Measurements from ENCODE around the gene CACNA1B. TPM values are rescaled to one million over a fixed set of nuclear protein-coding genes. Genes with fewer than 3 reads are reported as not detected.

The CACNA1B gene
- total and polyA plus RNA-seq, 9 of the 15 experiments (the other 6 are each of a cell fraction or from before 2014, with no cell fraction given): 0.01 to 0.04 TPM; not detected in 7

DNA sequence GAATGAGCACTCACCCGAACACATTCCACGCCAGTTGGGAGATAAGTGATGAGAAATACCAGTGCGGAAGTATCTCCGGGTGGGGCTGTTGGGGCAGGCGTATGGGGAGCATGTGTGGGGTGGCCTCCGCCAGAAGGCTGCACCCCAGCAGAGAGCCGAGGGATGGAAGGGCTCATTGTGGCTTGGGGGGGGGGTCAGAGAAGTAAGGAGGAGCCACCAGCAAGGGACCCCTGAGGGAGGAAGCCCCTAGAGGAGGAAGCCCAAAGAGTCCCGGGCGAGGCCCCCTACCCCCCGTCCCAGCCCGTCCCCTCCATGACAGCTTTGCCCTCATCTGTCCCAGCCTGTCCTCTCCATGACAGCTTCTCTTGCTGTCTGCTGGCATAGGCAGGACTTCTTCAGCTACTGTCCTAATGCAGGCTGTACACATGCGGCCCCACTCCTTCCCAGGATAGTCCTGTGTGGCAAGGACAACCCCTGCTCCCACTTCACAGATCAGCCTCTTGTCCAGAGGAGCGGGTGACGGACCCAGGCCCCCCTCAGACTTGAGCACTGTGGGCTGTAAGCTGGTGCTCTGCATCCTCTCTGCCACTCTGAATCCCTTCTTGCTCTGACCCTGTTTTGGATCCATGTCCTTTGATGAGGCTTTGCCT is 239.6 kb downstream of the CACNA1B start (continued):
- TF ChIP-seq, protein P1, sequence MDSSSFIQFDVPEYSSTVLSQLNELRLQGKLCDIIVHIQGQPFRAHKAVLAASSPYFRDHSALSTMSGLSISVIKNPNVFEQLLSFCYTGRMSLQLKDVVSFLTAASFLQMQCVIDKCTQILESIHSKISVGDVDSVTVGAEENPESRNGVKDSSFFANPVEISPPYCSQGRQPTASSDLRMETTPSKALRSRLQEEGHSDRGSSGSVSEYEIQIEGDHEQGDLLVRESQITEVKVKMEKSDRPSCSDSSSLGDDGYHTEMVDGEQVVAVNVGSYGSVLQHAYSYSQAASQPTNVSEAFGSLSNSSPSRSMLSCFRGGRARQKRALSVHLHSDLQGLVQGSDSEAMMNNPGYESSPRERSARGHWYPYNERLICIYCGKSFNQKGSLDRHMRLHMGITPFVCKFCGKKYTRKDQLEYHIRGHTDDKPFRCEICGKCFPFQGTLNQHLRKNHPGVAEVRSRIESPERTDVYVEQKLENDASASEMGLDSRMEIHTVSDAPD (CRISPR knock-in tag; IDR thresholded peaks at IDR 0.05): no peak
- no peak for TF ChIP-seq ZNF224 (CRISPR knock-in tag; IDR thresholded peaks at IDR 0.05)

DNA sequence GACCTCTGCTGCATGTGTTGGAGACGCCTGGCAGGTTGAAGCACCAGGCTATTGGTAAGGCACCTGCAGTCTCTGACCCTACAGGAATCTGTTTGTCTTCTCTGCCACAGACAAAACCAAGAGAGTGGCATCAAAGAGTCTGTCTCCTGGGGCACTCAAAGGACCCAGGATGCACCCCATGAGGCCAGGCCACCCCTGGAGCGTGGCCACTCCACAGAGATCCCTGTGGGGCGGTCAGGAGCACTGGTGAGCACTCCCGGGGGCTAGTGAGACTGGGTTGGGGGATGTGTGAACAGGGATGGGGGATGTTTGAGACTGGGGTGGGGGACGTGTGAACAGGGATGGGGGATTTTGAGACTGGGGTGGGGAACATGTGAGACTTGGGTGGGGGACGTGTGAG is 240.3 kb downstream of the CACNA1B start:
- Histone ChIP-seq H4K20me1 (replicated peaks; ENCODE audit: control insufficient read depth, insufficient read depth, low read length) (no peaks in the 10 kb centered on the region), H3K9me3 (replicated peaks; ENCODE audit: control insufficient read depth, insufficient read depth, low read depth, low read length) (no peaks in the 10 kb centered on the region), H2AFZ (ENCODE audit: low read depth, low read length) (no peak overlapping the region), H3K79me2 (ENCODE audit: control insufficient read depth, insufficient read depth, low read length) (no peaks in the 10 kb centered on the region), H3K36me3 (ENCODE audit: control insufficient read depth, insufficient read depth, low read length) (no peaks in the 10 kb centered on the region), H3K27me3 (ENCODE audit: control insufficient read depth in 2 of 2, insufficient read depth in 2 of 2, low read length in 2 of 2) (peaks cover 25 to 77% of the 10 kb centered on the region in 2 experiments), H3K9me1 (ENCODE audit: control insufficient read depth, insufficient read depth, low read length) (no peaks in the 10 kb centered on the region), H3K4me2 (ENCODE audit: insufficient read depth, low read length) (no peak overlapping the region), H3K4me3 (no peak overlapping the region), H3K27ac (ENCODE audit: extremely low read depth, low read depth, low read length) (no peak overlapping the region), H3K9ac (ENCODE audit: insufficient read depth in 1 of 2, low read depth in 2 of 2, low read length in 2 of 2) (no peak overlapping the region), H3K4me1 (replicated peaks in 1 of 2; ENCODE audit: control insufficient read depth in 2 of 2, insufficient read depth in 2 of 2, low read length in 2 of 2) (peaks cover 0 to 15% of the 10 kb centered on the region in 2 experiments; a peak in 2 of 5 replicates)
- 0% methylated on average over 4 of the region's 6 CpGs for WGBS (ENCODE audit: insufficient coverage, low coverage, missing lambda C conversion rate)
- ChIA-PET CTCF (ENCODE audit: low intra/inter-chr PET ratio) (no interaction called here), POLR2A (no interaction called here)
- in situ Hi-C loops (cut with MboI) (no loop called here), intact Hi-C loops (cut with micrococcal nuclease) (no loop called here)
- no TSS peak for BruUV-seq (replicated peaks)
- no peak for DNase-seq (ENCODE audit: extremely low read depth in 1 of 4, low spot score in 3 of 4)
- FAIRE-seq: no peak
- ATAC-seq: no peak
- TF ChIP-seq WHSC1 (IDR thresholded peaks at IDR 0.05; ENCODE audit: low read length): no peak
- TF ChIP-seq FOXK1 (CRISPR knock-in tag; IDR thresholded peaks at IDR 0.05; ENCODE audit: borderline replicate concordance): no peak
- TF ChIP-seq, protein P2, sequence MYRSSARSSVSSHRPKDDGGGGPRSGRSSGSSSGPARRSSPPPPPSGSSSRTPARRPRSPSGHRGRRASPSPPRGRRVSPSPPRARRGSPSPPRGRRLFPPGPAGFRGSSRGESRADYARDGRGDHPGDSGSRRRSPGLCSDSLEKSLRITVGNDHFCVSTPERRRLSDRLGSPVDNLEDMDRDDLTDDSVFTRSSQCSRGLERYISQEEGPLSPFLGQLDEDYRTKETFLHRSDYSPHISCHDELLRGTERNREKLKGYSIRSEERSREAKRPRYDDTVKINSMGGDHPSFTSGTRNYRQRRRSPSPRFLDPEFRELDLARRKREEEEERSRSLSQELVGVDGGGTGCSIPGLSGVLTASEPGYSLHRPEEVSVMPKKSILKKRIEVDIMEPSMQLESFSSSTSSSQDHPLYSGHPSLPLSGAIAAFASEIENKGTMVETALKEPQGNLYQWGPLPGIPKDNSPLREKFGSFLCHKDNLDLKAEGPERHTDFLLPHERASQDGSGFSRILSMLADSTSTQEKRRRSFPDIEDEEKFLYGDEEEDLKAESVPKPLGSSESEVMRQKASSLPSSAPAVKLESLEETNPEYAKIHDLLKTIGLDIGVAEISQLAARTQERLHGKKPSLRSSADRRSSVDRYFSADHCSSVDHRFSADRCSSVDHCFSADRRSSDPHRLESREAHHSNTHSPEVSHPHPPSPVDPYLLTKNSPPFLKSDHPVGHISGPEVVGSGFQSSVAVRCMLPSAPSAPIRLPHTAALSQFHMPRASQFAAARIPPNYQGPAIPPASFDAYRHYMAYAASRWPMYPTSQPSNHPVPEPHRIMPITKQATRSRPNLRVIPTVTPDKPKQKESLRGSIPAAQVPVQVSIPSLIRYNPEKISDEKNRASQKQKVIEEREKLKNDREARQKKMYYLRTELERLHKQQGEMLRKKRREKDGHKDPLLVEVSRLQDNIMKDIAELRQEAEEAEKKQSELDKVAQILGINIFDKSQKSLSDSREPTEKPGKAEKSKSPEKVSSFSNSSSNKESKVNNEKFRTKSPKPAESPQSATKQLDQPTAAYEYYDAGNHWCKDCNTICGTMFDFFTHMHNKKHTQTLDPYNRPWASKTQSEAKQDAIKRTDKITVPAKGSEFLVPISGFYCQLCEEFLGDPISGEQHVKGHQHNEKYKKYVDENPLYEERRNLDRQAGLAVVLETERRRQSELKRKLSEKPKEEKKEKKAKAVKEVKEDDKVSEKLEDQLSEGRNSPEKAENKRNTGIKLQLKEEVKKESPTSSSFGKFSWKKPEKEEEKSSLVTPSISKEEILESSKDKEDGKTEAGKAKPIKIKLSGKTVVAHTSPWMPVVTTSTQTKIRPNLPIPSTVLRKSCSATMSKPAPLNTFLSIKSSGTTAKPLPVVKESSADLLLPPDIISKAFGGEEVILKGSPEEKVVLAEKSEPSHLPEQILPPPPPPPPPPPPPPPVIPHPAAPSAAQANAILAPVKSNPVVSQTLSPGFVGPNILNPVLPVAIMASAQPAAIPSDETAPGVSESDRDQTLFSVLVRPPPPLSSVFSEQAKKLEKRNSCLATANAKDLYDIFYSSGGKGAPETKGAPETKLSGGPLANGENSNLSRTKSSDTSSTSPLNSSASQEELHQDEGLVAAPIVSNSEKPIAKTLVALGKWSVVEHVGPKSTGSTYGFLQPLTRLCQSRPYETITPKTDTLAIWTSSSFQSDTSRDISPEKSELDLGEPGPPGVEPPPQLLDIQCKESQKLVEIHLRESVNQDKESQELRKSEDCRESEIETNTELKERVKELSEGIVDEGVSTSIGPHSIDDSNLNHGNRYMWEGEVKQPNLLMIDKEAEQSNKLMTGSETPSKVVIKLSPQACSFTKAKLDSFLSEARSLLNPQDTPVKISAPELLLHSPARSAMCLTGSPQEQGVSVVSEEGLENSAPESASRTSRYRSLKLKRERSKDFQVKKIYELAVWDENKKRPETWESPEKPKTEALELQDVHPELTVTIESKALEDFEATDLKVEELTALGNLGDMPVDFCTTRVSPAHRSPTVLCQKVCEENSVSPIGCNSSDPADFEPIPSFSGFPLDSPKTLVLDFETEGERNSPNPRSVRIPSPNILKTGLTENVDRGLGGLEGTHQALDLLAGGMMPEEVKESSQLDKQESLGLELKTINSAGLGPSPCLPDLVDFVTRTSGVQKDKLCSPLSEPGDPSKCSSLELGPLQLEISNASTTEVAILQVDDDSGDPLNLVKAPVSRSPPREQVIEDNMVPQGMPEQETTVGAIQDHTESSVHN (IDR thresholded peaks at IDR 0.05; ENCODE audit: borderline replicate concordance in 1 of 2, low read depth in 1 of 2): no peak
- no peak for TF ChIP-seq KLF13 (tag; IDR thresholded peaks at IDR 0.05; ENCODE audit: borderline replicate concordance, low read depth)
- TF ChIP-seq, protein P3, sequence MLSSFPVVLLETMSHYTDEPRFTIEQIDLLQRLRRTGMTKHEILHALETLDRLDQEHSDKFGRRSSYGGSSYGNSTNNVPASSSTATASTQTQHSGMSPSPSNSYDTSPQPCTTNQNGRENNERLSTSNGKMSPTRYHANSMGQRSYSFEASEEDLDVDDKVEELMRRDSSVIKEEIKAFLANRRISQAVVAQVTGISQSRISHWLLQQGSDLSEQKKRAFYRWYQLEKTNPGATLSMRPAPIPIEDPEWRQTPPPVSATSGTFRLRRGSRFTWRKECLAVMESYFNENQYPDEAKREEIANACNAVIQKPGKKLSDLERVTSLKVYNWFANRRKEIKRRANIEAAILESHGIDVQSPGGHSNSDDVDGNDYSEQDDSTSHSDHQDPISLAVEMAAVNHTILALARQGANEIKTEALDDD (IDR thresholded peaks at IDR 0.05): no peak
- no peak for TF ChIP-seq XRCC4 (IDR thresholded peaks at IDR 0.05; ENCODE audit: extremely low read depth, insufficient read depth, insufficient read length)
